Measurements from ENCODE around the gene RAB8A. TPM values are rescaled to one million over a fixed set of nuclear protein-coding genes. Genes with fewer than 3 reads are reported as not detected.
A peak's percentile ranks its signal among the peaks of the same experiment; 100 is the strongest.

The RAB8A gene
- 51.4 TPM for total RNA-seq
- long read RNA-seq, transcript RAB8A-201 (8 exons, 2,827 nt): major isoform, 365 of 377 reads
- long read RNA-seq, partial matches to known transcripts: 6 of 377 reads
- long read RNA-seq, other reads (novel, unspliced or antisense): 3 of 377 reads

DNA sequence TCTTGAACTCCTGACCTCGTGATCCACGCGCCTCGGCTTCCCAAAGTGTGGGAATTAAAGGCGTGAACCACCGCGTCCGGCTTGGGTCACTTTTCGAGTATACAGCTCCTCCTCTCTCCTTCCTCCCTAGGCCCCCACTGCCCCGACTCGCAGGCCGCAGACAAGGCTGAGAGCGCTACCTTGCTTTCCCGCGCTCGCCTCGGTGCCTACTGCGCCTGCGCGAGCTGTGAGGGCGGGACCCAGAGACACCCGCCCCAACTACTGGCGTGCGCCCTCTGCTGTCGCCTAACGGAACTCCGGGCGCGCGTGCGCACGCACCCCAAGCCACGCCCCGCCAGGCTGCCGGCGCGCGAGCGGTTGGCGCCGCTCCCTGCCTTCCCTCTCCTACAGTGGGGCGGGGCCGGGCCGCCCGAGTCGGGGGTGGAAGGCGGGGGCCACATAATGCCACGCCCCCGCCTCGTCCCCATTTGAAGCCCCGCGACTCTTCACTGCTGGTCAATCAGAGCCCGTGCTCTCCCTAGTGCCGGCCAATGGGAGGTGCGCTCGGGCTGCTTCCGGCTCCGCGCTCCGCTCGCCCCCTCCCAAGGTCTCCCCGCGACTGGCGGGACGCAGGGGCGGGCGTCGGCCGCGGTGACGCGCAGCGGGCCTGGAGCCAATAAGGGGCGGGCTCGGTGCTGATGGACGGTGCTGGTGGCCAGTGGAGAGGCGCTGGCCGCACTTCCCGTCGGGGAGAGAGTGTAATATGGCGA is at the start of gene RAB8A:
Gene RAB8A, plus strand, starts transcription at position 730 of the 749 bp plus-strand sequence. Its CDS starts 13 bp downstream, at position 743.
- DNase-seq (ENCODE audit: low spot score): peak; percentile 100

DNA sequence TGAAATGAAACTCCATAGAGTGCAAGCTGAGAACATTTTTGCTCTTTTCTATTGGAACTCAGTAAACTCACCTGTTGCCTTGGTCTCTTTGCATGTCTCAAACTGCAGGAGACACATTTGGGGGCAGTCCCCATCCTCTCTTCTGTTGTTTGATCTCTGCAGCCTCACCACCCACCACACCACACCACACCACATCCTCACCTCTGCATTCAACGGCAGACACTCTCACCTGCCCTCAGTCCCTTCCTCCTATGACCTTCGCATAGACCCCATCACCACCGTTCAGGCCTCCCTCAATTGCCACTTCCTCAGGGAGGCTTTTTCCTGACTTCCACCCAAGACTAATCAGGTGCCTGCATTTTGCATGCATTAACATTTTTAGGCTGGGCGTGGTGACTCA is 49.7 kb upstream of the RAB8A start:
- no peak for DNase-seq (ENCODE audit: low spot score)

DNA sequence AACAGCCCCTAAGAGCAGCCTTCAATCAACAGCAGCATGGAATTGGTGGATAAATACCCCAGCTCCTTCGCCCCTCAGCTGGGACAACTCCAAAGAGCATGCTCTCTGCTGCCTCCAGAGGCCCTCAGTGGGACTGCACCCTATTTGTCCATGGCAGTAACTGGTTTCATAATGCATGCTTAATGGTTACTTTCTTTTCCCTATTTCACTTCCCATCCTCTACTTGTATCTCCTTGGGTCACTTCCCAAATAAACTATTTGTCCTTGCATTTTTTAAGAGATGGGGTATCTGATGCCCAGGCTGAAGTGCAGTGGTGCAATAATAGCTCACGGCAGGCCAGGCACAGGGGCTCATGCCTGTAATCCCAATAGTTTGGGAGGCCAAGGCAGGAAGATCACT is 48.9 kb upstream of the RAB8A start:
- DNase-seq (ENCODE audit: low spot score): no peak

DNA sequence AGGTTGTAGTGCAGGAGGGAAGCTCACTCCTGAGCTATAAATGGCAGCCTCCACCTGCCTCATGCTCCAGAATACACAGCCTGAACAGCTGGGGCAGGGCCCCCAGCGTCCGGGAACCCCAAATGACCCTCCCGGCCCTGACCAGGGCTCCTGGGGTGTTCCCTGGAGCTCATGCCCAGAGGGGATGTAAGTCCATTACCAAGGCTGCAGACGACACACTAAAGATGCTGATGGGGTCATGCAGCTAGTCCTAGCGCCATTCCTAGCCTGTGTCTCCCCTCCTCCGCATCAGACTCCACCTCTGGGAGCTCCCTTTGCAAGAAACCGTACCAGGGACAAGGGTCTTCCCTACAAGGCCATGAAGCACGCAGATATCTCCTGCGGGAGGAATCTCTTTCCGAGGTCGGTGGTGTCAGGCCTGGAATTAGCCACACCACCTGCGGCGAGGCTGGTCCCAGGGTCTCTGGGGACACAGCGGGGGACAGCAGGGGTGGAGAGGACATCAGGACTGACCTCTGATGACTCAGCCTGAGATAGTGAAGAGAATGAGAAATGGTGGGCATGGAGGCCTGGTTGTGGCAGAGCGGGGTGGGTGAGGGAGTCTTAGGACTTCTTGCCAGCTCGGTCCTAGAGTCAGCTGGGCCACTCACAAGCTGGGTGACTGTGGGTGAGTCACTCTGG is 47.3 kb upstream of the RAB8A start:
- no peak for DNase-seq (ENCODE audit: low spot score)

DNA sequence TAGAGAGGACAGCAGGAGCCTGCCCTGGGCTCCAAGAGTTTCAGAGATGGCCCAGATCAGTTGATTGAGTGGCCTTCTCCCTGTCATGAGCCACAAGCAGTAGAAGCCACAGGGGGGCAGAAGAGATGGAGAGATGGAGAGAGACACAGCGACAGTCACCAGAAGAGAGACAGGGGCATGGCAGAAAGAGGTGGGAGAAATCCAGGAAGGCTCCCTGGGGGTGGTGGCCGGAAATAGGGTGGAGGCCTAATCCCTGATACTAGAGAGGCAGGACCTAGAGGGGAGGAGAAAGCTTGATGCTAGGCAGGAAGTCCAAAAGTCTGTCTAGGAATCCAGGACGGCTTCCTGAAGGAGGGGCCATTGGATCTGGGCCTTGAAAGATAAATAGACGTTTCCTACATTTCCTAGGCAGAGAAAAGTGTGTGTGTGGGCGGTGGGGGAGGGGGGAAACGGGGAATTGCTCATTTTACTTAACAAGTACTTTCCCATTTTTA is 45.0 kb upstream of the RAB8A start:
- DNase-seq (ENCODE audit: low spot score): no peak

DNA sequence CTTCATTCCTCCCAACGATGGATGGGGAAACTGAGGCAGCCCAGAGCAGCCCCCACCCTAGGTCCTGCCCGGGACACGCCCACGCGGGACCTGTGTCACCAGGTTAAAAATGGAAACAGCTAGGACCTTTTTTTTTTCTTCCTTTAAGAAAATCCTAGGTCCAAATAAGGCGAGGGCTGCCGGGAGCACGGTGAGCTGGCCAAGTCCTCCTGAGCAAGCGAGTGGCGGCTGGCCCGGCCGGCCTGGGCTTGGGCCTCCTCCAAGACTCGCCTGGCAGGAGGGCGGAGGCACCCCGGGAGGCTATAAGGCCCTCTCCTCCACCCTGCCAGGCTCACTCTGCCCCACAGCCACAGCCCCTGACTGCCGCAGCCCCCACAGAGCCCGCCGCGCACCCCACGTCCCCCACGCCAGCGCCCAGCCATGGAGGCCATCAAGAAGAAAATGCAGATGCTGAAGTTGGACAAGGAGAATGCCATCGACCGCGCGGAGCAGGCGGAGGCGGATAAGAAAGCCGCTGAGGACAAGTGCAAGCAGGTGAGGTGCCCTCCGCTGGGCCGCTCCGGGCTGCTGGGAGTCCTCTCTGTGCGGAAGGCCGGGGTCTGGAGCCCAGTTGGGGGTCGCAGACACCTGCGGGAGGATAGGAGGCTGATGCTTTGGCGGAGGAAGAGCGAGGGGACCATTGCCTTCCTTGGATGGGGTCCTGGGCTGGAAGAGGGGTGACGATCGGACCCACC is 44.3 kb upstream of the RAB8A start:
- no peak for DNase-seq (ENCODE audit: low spot score)

DNA sequence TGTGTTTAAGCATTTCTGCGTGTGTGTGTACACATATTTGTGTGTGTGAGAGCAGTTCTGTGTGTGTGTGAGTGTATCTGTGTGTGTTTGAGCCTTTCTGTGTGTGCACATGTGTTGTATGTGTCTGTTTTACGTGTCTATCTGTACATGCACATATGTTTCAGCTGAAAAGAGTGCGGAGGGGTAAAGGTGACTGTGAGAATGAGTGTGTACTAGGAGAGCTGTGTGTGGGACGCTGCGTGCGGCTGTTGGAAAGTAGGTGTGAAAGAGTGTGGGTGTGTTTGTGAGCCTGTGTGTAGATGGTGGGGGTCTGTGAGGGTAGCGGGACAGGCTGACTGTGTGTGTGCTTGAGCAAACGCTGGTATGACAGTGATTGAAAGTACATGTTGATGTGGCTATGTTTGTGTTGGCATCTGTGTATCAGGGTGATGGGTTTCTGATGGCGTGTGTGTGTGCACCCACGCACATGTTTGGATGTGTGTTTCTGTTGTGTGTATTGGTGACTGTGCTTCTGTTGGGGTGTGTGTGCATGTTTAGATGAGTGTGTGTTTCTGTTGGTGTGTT is 42.9 kb upstream of the RAB8A start:
- DNase-seq (ENCODE audit: low spot score): no peak

DNA sequence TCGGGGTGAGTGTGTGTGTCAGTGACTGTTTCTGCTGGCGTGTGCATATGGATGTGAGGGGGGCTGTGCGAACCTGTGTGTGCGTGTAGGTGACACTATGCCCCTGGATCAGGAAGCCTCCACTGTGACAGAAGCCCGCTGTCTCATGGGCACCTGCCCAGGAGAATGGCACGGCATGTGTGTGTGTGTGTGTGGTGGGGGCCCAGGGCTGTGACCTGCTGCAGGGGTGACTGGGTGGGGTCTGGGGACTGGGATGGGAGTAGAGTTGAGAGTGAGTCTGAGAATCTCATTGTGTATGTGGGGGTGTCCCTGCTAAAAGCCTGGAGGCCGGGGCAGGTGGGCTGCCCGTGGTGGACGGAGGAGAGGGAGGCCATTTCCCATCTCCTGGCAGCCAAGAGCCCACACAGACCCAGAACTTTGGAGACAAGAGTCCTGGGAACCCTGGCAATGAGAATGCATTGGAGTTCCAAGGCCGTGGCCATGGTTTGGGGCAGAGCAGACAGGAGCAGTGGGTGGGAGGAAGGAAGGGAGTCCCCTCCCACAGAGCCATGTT is 41.8 kb upstream of the RAB8A start:
- no peak for DNase-seq (ENCODE audit: low spot score)

DNA sequence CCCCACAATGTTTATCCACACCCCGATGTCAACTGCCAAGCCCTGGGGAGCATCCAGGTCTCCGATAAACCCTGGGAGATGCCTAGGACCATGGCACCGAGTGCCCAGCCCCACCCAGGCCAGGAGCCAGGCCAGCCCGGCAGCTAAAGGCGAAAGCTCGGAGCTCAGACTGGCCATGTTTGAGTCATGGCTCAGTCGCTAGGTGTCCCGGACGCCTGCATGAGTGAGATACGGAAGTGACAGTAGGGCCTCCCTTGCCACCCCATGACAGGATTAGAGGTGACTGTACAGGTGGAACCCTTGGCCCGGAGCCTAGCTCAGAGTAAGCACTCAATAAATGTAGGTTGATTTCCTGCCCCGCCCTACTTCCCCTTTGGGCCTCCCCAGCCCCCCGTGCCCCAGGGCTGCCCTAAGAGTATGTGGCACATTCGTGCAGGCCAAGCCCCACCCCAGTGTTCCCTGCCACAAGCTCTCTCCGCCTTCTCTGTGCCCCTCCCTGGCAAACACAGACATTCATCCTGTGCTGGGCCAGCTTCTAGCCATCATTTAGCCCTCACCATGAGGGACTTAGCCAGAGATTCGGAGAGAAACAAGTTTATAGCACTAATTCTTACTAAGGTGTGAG is 41.2 kb upstream of the RAB8A start:
- no peak for DNase-seq (ENCODE audit: low spot score)

DNA sequence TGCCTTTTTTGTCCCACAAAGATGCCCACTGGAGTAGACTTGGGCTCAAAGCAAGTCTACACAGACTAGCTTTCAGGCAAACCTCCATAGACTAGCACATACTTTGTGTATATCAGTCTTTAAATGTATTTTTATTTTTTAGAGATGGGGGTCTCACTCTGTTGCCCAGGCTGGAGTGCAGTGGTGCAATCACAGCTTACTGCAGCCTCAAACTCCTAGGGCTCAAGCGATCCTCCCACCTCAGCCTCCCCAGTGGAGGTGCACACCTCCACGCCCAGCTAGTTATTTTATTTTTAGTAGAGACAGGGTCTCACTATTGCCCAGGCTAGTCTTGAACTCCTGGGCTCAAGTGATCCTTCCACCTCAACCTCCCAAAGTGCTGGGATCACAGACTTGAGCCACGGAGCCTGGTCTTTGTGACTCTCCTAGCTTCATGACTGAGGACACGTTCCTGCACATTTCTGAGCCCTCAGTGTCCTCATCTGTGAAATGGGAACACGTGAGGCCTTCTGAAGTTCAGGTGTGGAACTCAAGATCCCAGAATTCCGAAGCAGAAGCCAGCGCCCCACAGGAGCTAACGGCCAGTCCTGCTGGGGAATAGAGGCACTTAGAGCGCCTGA is 40.5 kb upstream of the RAB8A start:
- DNase-seq (ENCODE audit: low spot score): no peak

DNA sequence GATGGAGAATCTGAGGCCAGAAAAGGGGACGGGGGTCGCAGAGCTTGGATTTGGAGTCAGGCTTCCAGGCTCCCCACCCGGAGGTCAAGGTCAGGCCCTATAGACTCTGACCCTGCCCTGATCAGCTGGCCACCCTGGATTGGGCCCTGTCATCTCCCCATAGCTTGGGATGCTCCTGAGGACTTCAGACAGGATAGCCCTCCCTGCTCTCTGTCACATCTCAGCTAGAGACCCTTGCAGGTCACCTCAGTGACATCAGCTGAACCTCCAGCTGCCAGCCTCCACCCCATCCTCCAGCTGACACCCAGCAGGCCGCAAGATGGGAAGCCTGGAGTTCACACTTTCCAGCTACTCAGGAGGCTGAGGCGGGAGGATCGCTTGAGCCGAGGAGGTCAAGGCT is 38.2 kb upstream of the RAB8A start:
- DNase-seq (ENCODE audit: low spot score): no peak

DNA sequence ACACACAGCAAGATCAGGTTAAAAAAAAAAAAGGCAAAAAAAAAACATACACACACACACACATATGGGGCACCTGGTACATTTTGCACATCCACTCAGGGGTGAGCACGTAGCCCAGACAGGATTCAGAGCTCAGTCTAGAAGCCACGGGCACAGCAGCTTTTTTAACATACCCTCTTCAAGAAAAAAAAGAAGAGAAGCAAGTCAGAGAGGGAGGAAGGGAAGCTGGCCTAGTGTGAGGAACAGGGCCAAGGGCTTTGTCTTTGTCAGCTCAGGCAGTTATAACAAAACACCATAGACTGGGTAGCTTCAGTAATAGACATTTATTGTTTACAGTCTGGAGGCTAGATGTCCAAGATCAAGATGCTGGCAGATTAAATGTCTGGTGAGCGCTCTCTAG is 37.7 kb upstream of the RAB8A start:
- DNase-seq (ENCODE audit: low spot score): no peak

DNA sequence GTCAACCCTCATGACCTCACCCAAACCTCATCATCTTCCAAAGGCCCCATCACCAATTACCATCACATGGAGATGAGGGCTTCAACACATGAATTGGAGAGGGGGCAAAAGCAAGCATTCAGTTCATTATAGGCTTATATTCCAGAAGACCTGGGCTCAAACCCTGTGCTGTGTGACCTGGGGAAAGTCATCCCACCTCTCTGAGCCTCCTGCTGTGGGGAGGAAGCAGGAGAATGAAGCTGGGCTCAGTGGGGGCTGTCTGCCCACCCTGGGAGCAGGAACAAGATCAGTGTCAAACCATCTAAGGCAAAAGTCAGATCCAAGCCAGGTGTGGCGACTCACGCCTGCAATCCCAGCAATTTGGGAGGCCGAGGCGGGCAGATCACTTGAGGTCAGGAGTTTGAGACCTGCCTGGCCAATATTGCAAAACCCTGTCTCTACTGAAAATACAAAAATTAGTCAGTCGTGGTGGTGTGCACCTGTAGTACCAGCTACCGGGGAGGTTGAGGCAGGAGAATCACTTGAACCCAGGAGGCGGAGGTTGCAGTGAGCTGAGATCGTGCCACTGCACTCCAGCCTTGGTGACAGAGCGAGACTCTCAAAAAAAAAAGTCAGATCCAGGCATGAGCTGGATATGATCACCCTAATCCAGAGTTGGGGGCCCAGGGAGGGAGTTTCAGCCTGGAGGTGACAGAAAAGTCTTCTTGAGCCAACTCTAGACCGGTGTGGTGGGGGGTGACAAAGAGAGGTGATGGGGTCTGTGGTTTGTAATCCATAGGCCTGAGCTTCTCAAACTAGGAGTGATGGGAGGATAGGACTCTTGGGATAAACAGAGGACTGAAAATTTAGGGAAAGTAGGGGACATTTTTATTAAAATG is 37.0 kb upstream of the RAB8A start:
- no peak for DNase-seq (ENCODE audit: low spot score)

DNA sequence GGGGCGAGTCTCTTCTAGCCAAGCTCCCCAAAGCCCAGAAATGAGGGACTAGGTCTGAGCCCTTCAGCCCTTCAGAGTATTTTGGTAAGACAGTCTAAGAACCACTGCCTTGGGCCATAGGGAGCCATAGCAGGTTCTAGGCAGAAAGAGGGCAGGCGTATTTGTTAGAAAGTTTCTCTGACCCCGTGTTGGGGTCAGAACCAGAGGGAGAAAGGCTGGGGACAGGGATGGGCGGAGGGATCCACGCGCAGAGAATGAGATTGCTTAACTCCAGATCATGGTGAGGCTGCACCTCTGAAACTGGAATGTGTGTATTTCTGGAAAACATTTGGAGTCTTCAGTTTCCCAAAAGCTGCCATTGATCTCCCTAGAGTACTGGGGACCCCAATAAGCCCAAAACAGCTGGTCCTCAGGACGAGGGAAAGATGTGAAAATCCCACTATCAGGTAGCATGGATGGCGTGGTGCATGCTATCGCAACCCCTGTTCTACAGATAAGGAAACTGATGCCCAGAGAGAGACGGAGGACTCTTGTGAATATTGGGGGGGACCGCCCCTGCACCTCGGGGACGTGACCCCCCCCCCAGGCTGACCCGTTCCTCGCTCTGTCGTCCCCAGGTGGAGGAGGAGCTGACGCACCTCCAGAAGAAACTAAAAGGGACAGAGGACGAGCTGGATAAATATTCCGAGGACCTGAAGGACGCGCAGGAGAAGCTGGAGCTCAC is 36.1 kb upstream of the RAB8A start:
- no peak for DNase-seq (ENCODE audit: low spot score)

DNA sequence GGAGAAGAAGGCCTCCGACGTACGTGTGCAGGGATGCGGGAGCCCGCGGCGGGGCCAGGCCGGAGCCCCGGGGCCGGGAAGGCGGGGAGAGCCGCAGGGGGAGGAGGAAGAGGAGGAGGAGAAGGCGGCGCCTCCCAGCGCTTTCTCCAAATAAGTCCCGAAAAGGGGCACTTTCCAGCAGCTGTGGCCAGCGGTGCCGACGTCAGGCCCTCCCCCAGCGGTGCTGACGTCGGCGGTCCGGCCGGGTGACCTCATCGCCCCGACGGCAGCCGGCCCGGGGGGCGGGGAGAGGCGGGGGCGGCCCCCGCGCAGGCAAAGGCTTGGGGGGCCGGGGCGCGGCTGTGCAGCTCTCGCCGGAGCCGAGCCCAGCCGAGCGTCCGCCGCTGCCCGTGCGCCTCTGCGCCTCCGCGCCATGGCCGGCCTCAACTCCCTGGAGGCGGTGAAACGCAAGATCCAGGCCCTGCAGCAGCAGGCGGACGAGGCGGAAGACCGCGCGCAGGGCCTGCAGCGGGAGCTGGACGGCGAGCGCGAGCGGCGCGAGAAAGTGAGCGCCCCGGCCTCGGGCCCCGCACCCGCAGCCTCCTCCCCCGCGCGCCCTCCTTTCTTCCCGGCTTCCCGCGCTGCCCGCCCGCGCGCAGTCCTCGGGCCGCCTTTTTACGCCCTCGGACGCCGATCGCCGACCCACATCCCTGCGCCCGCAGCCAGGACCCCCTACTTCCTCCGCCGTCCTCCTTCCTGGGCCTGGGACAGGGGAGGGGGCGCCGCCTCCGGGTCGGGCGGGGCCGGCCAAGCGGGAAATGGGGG is 35.3 kb upstream of the RAB8A start, which contains the start of gene TPM4:
Gene TPM4, plus strand, starts transcription at position 342 of the 804 bp plus-strand sequence. Its CDS starts 71 bp downstream, at position 413.
- peak; percentile 98 for DNase-seq (ENCODE audit: low spot score)

DNA sequence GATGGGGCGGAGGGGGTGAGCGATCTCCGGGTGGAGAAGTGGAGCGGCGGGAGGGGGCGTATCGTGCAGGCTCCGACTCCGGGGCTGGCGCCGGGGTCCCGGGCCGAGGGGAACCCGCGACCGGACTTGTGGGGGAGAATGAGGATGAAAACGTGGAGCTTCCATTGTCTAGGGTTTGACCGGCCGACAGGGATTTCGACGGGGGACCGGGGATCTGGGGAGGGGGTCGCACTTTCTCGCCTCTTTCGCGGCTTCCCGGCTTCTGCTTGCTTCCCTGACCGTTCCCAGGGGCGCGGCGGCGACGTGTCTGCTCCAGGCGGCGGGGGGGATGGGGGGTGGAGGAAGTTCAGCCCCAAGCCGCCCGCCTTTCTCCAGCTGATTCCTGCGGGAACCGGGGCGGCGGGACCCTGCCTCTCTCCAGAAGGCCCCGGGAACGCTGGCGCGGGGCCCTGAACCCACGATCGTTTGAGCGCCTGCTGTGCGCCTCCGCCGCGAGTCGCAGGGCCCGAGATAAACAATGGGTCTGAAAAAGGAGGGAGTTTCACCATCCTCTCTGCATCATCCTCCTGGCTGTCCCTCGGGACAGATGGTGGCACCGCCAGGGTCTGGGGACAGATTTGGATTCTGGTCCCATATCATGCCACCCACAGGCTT is 34.6 kb upstream of the RAB8A start:
- DNase-seq (ENCODE audit: low spot score): no peak
